Kidney (tissue), 14 donors: ENCODE measurements around the gene SLC8A2. TPM values are rescaled to one million over a fixed set of nuclear protein-coding genes. Genes with fewer than 3 reads are reported as not detected.

Experiments used
- DNase-seq, 5 donors: peaks; one replicate each; pipeline ENCODE4 v3.0.0-alpha.2; 2013 to 2020
- FAIRE-seq: peaks from 2 replicates; lab custom pipeline; 2012; peaks lifted over from hg19 to GRCh38; lab: Jason Lieb, UNC
- H3K27ac ChIP-seq, 2 donors: one replicate each; pipeline ENCODE4 v1.7.0; 2013; ENCODE audit warnings: low read depth in 2 of 2, low read length in 2 of 2, inconsistent platforms in 1 of 2
- H3K27me3 ChIP-seq: one replicate; pipeline ENCODE4 v1.7.1; 2013; ENCODE audit warnings: low read length, inconsistent platforms; ENCODE audit not compliant: control insufficient read depth, insufficient read depth
- H3K36me3 ChIP-seq, 3 donors: one replicate each; pipeline versions ENCODE4 v1.7.0 to v1.7.1; 2013; ENCODE audit warnings: low read length in 3 of 3, control low read depth in 1 of 3, inconsistent platforms in 1 of 3; ENCODE audit not compliant: insufficient read depth in 3 of 3, control insufficient read depth in 2 of 3
- H3K4me1 ChIP-seq, 3 donors: one replicate each; pipeline versions ENCODE4 v1.7.0 to v1.7.1; 2013; ENCODE audit warnings: low read length in 3 of 3, inconsistent platforms in 1 of 3, low read depth in 1 of 3; ENCODE audit not compliant: control insufficient read depth in 2 of 3, insufficient read depth in 2 of 3
- H3K4me3 ChIP-seq, 3 donors: one replicate each; pipeline versions ENCODE4 v1.7.0 to v1.8.1; 2013; ENCODE audit warnings: low read length in 3 of 3, control low read depth in 1 of 3, inconsistent platforms in 1 of 3
- H3K9ac ChIP-seq, 3 donors: one replicate each; pipeline versions ENCODE4 v1.7.0 to v1.7.1; 2013; ENCODE audit warnings: low read length in 3 of 3, control low read depth in 1 of 3, inconsistent platforms in 1 of 3
- H3K9me3 ChIP-seq, 3 donors: one replicate each; pipeline versions ENCODE4 v1.7.0 to v1.7.1; 2013; ENCODE audit warnings: low read length in 3 of 3, control low read depth in 1 of 3, inconsistent platforms in 1 of 3; ENCODE audit not compliant: control insufficient read depth in 2 of 3, insufficient read depth in 1 of 3
- intact Hi-C: fragments of 100-400 bp; cut with DNase I; formaldehyde crosslinking; loops from one replicate; pipeline ENCODE4 v1.11.1; 2022
- polyA plus RNA-seq: library from polyadenylated mRNA; stranded (reverse); fragments of 350-450 nt; fragmentation: Illumina TruSeq; extraction: RNeasy Lipid Tissue Mini Kit (QIAGEN cat#74804); gene quantifications from one replicate; pipeline ENCODE4 v1.2.3, GENCODE V29; 2014; ENCODE audit warnings: low read depth, low replicate concordance; ENCODE audit not compliant: insufficient read depth
- total RNA-seq: library from RNA; stranded (reverse); fragmentation: NEBNext Ultra II Directional; extraction: Animal tissue kit (Norgen Biotek cat#: 25700); gene quantifications from one replicate; pipeline ENCODE4 v1.2.1, GENCODE V29; 2021
- TF ChIP-seq, protein P1 (sequence below): IDR thresholded peaks from 3 replicates; pipeline ENCODE4 v1.5.1; 2012; ENCODE audit warnings: mild to moderate bottlenecking, moderate library complexity, borderline replicate concordance; ENCODE audit not compliant: insufficient read depth; ENCODE audit errors: extremely low read depth
- donor health status: control.
- donor health status: control.
- donor health status: control.
- donor health status: control.
- donor health status: control.
- donor health status: DM: yes; HTN: yes; CAD: no.
- donor health status: Normal renal cell carcinoma (clear cell type).

SLC8A2 gene
- total and polyA plus RNA-seq, 2 donors from 2014 or later, result 0.94 TPM; not detected in 1

DNA sequence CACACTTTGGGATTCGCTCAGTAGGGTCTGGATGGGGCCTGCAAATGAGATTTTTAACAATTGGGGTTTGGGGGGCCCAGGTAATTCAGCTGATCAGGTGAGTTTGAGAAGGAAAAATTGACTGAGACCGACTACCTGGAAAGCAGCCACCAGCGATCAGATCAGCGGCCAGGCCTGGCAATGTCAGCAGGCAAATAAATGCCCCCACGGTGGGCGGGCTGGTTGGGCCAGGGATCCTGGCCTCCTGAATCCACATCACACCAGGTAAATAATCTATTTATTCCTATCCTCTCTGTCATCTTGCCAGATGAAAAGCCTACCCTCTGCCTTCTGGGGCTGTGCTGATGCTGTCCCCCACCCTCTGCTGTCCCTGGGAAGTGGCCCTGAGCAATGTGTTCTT is 33.8 kb upstream of the SLC8A2 start:
- H3K9me3 ChIP-seq, result no peaks in the 10 kb centered on the region
- peaks cover 0 to 44% (median 38%) of the 10 kb centered on the region in 3 donors for H3K4me1 ChIP-seq
- H3K4me3 ChIP-seq, result no peak overlapping the region
- H3K27me3 ChIP-seq, result no peaks in the 10 kb centered on the region
- DNase-seq (no peak), FAIRE-seq (no peak)
- peaks cover 0 to 35% (median 11%) of the 10 kb centered on the region in 3 donors for H3K36me3 ChIP-seq
- intact Hi-C loops, result no loop called here
- H3K9ac ChIP-seq, result peak overlapping the region in 1 of 3 donors; percentile 26
- peak overlapping the region in 1 of 2 donors; percentile 7 for H3K27ac ChIP-seq
- TF ChIP-seq, protein P1, sequence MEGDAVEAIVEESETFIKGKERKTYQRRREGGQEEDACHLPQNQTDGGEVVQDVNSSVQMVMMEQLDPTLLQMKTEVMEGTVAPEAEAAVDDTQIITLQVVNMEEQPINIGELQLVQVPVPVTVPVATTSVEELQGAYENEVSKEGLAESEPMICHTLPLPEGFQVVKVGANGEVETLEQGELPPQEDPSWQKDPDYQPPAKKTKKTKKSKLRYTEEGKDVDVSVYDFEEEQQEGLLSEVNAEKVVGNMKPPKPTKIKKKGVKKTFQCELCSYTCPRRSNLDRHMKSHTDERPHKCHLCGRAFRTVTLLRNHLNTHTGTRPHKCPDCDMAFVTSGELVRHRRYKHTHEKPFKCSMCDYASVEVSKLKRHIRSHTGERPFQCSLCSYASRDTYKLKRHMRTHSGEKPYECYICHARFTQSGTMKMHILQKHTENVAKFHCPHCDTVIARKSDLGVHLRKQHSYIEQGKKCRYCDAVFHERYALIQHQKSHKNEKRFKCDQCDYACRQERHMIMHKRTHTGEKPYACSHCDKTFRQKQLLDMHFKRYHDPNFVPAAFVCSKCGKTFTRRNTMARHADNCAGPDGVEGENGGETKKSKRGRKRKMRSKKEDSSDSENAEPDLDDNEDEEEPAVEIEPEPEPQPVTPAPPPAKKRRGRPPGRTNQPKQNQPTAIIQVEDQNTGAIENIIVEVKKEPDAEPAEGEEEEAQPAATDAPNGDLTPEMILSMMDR, result no peak

DNA sequence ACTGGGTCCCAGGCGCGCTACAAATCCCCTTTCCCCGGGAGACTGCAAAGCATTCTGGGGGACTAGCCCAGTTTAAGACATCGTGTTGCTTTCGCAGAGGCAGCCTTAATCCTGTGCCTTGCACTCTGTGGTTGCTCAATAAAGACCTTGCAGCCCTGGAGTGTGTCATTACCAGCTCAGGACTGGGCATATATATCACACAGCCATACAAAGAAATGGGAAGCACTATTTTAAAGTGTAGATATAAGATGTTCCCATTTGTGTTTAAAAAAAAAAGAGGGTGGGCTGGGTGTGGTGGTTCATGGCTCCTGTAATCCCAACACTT is 32.1 kb upstream of the SLC8A2 start:
- intact Hi-C loops, result no loop called here
- Histone ChIP-seq H3K27ac (no peak overlapping the region), H3K27me3 (no peaks in the 10 kb centered on the region), H3K9ac (no peak overlapping the region), H3K9me3 (no peaks in the 10 kb centered on the region), H3K36me3 (peaks cover 0 to 49% (median 17%) of the 10 kb centered on the region in 3 donors), H3K4me3 (no peak overlapping the region), H3K4me1 (peaks cover 0 to 32% (median 23%) of the 10 kb centered on the region in 3 donors)
- no peak for FAIRE-seq
- TF ChIP-seq, protein P1, result no peak
- no peak for DNase-seq

DNA sequence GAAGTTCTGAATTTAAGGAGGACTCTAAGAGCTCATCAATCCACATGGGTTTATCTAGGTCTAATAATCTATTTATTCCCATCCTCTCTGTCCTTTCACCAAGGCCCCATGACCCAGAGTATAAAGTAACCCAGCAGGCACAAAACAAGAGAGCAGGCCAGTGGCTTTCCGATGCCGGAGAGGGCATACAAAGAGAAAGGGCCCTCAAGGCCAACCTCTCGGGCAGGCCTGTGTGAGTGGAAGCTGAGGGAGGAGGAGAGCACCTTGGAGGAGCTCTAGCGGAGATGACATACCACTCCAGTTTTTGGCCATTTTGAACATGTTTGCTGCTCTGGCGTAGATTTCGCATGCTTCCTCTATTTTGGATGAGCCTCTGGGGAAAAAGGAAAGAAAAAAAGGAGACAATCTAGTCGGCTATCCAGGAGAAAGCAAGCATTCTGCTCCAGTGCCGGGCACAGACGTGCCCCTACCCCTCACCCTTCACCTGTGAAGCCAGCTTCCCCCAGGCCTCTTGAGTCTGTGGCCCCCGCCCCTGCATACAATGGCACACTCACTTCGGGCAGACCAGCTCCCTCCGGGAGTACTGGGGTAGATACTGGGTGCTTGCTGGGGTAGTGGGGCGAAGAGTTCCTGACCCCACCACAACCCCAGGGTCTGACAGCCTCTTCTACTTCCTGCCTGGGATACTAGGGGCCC is 31.6 kb upstream of the SLC8A2 start:
- Histone ChIP-seq H3K36me3 (peaks cover 0 to 49% (median 20%) of the 10 kb centered on the region in 3 donors), H3K4me3 (no peak overlapping the region), H3K27me3 (no peaks in the 10 kb centered on the region), H3K4me1 (peaks cover 0 to 27% (median 21%) of the 10 kb centered on the region in 3 donors), H3K9ac (no peak overlapping the region), H3K9me3 (no peaks in the 10 kb centered on the region), H3K27ac (no peak overlapping the region)
- DNase-seq, result no peak
- FAIRE-seq, result no peak
- intact Hi-C loops, result no loop called here
- TF ChIP-seq, protein P1, result no peak
